GM19467 (cell line): ENCODE measurements around the gene BEND7.

Experiments
- ATAC-seq: cut with Tn5 transposase; IDR thresholded peaks from one replicate; pipeline ENCODE4 v1.9.1; 2021; ENCODE audit warnings: mild to moderate bottlenecking, moderate library complexity; ENCODE audit not compliant: unreplicated experiment

Gene BEND7

DNA sequence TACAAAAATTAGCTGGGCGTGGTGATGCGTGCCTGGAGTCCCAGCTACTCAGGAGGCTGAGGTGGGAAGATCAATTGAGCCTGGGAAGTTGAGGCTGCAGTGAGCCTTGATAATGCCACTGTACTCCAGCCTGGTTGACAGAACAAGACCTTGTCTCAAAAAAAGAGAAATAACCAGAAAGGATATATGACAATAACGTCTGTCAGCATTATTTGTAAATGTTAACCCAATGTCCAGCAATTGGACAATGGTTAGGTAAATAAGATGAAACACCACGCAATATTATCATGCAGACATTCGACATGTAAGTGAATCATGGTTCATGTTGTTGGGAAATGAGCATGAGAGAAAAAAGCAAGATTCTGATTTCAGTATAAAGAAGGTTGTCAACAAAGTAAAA lies 136.1 kb downstream of the BEND7 start:
- ATAC-seq = no peak
